Measurements from ENCODE around the gene TMSB10.
"Not testable (repeated sequence)": the region's sequence is repeated elsewhere in the genome, so short reads cannot be mapped to it uniquely, and the experiment has no call there.

Gene TMSB10

GRCh38 chr2:84940088-84940470, 34.6 kb downstream of the TMSB10 start:
- DNase-seq (ENCODE audit: low read depth): no peak

- no peak for DNase-seq (ENCODE audit: low read depth)
These were observed 35.5 kb downstream of the TMSB10 start for GRCh38 chr2:84940831-84941412.

GRCh38 chr2:84942166-84942565, 36.7 kb downstream of the TMSB10 start:
- DNase-seq (ENCODE audit: low read depth): no peak

GRCh38 chr2:84942964-84943421, 37.5 kb downstream of the TMSB10 start:
- DNase-seq (ENCODE audit: low read depth): peak; percentile 77

GRCh38 chr2:84944295-84944909, 38.9 kb downstream of the TMSB10 start:
- no peak for DNase-seq (ENCODE audit: low read depth)

GRCh38 chr2:84945838-84946203, 40.4 kb downstream of the TMSB10 start:
- DNase-seq (ENCODE audit: low read depth): not testable (repeated sequence)

- peak; percentile 98 for DNase-seq (ENCODE audit: low read depth)
These were observed 41.0 kb downstream of the TMSB10 start for GRCh38 chr2:84946204-84947009.

- DNase-seq (ENCODE audit: low read depth): no peak
These were observed 41.6 kb downstream of the TMSB10 start for GRCh38 chr2:84947010-84947593.

- no peak for DNase-seq (ENCODE audit: low read depth)
These were observed 48.1 kb downstream of the TMSB10 start for GRCh38 chr2:84953535-84953934.

- DNase-seq (ENCODE audit: low read depth): no peak
These were observed 48.9 kb downstream of the TMSB10 start for GRCh38 chr2:84954329-84954728.
